ENCODE measurements around the gene ZNF629. TPM values are rescaled to one million over a fixed set of nuclear protein-coding genes. Genes with fewer than 3 reads are reported as not detected.
A peak's percentile ranks its signal among the peaks of the same experiment; 100 is the strongest.

The ZNF629 gene
- total RNA-seq, 1 donor, result 19.4 TPM

GRCh38 chr16:30797670-30798309 is 10.8 kb upstream of the ZNF629 start:
- DNase-seq (ENCODE audit: low read depth), result no peak
- H3K4me3 ChIP-seq (ENCODE audit: low read depth, low read length), result no peak overlapping the region
- TF ChIP-seq CTCF (IDR thresholded peaks at IDR 0.05; ENCODE audit: insufficient read depth, low read depth, low read length), result peak; percentile 9

DNA sequence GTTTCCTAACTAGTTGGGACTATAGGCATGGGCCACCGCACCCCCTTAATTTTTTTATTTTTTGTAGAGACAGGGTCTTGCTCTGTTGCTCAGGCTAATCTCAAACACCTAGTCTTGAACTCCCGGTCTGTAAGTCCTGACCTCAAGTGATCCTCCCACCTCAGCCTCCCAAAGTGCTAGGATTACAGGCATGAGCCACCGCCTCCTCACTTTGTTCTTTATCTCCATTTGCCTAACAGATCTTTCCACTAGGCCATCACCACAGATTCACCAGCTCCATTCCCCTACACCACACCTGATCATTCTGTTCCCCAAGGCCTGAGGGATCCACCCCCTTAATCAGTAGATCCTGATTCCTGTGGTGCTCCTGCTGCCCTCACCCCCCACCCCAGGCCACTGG is 7.6 kb upstream of the ZNF629 start:
- H3K4me3 ChIP-seq (ENCODE audit: low read depth, low read length), result no peak overlapping the region
- no peak for TF ChIP-seq CTCF (IDR thresholded peaks at IDR 0.05; ENCODE audit: insufficient read depth, low read depth, low read length)
- DNase-seq (ENCODE audit: low read depth), result no peak

GRCh38 chr16:30793508-30794069 is 6.6 kb upstream of the ZNF629 start:
- no peak for DNase-seq (ENCODE audit: low read depth)
- no peak for TF ChIP-seq CTCF (IDR thresholded peaks at IDR 0.05; ENCODE audit: insufficient read depth, low read depth, low read length)
- H3K4me3 ChIP-seq (ENCODE audit: low read depth, low read length), result no peak overlapping the region

DNA sequence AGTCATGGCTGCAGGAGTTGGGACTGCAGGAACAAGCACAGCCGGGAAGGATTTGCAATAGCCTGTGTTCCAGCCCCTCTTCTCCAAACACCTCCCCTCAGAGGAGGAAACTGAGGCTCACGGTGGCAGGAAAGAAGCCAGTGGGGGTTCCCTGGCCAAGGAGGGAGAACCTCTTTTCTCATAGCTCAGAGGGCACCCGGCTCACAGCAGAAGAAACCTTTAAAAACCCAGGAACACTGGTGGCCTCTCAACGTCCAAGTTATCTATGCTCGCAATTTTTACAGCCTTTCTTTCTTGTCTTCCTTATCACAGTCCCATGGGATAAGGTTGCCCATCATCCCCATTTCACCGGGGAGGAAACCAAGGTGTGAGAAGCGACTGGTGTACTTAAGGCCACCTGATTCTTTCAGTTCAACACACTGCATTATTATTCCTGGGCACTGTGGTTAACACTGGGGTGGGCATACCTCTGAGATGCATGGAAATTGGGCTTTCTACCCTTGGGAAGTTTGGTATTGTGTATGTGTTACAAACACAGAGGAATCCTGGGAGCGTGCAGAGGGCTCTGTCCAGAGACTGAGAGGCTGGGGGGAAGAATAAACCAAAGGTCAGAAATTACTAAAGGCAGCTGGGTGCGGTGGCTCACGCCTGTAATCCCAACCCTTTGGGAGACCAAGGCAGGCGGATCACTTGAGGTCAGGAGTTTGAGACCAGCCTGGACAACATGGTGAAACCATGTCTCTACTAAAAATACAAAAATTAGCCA is 791 bp upstream of the ZNF629 start:
- H3K4me3 ChIP-seq (ENCODE audit: low read depth, low read length), result peak overlapping the region; percentile 96
- DNase-seq (ENCODE audit: low read depth), result no peak
- TF ChIP-seq CTCF (IDR thresholded peaks at IDR 0.05; ENCODE audit: insufficient read depth, low read depth, low read length), result no peak

DNA sequence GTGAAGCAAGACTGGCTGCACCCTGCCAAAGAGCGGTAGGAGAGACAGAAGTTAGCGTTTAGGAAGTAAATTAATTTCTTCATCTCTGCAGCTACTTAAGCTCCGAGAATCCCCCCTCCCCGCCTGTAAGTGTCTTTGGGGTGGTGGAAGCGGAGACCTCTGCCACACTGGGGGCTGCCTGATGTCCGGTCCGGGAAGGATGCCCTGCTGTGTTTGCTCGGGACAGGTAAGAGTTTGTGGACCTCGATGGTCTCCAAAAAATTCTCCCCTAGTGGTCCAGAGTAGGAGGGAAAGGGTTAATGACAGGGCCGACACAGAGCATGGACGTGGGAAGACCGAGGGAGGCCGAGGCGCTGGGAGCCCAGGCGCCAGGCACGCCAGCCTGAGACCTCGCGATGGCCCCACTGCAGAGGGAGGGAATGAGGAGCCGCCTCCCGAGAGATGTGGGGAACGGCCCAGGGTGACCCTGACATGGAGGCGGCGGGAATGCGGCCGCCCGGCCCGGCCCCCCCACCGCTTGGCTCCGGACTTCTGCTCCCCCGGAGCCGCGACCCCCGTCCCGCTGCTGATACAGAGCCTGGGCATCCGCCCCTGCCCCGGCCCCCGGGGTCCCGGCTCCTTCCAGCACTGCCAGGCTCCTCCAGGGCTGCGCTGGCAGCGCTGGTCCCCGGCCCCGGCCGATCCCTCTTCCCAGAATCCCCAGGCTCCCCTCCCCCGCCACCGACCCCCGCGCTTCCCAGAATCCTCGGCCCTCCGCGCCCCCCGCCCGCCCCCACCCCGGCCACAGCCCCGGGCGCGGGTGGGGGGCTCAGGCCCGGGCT is 680 bp downstream of the ZNF629 start:
- H3K4me3 ChIP-seq (ENCODE audit: low read depth, low read length), result peak overlapping the region; percentile 96
- DNase-seq (ENCODE audit: low read depth), result peak; percentile 68
- TF ChIP-seq CTCF (IDR thresholded peaks at IDR 0.05; ENCODE audit: insufficient read depth, low read depth, low read length), result no peak
